Measurements from ENCODE around the gene TNKS1BP1.

TNKS1BP1 gene

GRCh38 chr11:57347336-57347735 lies 22.6 kb upstream of the TNKS1BP1 start:
- Histone ChIP-seq H3K9ac (ENCODE audit: insufficient read length, low read depth) (no peak overlapping the region), H3K9me3 (ENCODE audit: insufficient read depth, low read length) (peaks cover 13% of the 10 kb centered on the region), H3K4me1 (ENCODE audit: insufficient read depth, insufficient read length) (peaks cover 20% of the 10 kb centered on the region), H3K27me3 (ENCODE audit: insufficient read depth, insufficient read length) (peaks cover 10% of the 10 kb centered on the region), H3K36me3 (ENCODE audit: insufficient read depth, insufficient read length, low read length) (no peaks in the 10 kb centered on the region), H3K4me3 (ENCODE audit: insufficient read length, low read depth) (no peak overlapping the region)
- TF ChIP-seq YY1 (IDR thresholded peaks at IDR 0.05; ENCODE audit: insufficient read depth, insufficient read length) = no peak
- no peak for TF ChIP-seq ZNF274 (IDR thresholded peaks at IDR 0.05; ENCODE audit: low read depth, low read length)
- no peak for TF ChIP-seq SUZ12 (IDR thresholded peaks at IDR 0.05; ENCODE audit: extremely low read depth, insufficient read depth, insufficient read length)
- no peak for DNase-seq (ENCODE audit: low read depth, low spot score)

DNA sequence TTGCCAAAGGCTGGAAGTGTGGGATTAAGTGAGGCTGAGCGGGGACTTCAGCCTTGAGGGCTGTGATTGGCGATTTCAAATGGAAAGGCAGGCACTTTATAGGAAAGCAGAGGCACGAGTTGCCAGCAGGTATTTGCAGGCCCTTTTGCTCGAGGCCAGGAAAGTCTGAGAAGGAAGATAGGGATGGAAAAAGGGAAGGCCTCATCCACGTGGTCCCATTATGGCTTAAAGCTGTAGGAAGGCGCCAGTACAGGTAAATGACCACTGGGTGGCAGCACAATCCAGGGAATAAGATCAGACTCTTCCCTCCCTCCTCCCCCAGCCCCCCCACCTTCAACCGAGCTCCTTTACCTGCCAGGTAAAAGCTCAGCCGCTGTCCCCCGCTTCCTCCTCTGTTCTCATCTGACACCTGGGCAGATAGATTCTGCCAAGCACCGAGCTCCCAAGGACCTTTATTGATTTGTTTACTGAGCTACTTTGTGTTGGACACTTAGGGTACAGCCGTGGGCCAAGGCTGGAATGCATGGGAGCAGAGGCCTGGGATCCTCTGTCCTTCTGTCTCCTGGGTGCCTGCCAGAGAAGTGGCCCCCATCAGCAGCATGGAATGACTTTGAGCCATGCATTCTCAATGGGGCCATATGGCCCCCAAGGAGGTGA lies 20.9 kb upstream of the TNKS1BP1 start:
- TF ChIP-seq YY1 (IDR thresholded peaks at IDR 0.05; ENCODE audit: insufficient read depth, insufficient read length) = no peak
- TF ChIP-seq ZNF274 (IDR thresholded peaks at IDR 0.05; ENCODE audit: low read depth, low read length) = no peak
- no peak for TF ChIP-seq SUZ12 (IDR thresholded peaks at IDR 0.05; ENCODE audit: extremely low read depth, insufficient read depth, insufficient read length)
- H3K9me3 ChIP-seq (ENCODE audit: insufficient read depth, low read length) = no peaks in the 10 kb centered on the region
- H3K27me3 ChIP-seq (ENCODE audit: insufficient read depth, insufficient read length) = peaks cover 10% of the 10 kb centered on the region
- no peak overlapping the region for H3K4me3 ChIP-seq (ENCODE audit: insufficient read length, low read depth)
- peaks cover 20% of the 10 kb centered on the region for H3K4me1 ChIP-seq (ENCODE audit: insufficient read depth, insufficient read length)
- no peaks in the 10 kb centered on the region for H3K36me3 ChIP-seq (ENCODE audit: insufficient read depth, insufficient read length, low read length)
- peak; percentile 79 for DNase-seq (ENCODE audit: low read depth, low spot score)
- no peak overlapping the region for H3K9ac ChIP-seq (ENCODE audit: insufficient read length, low read depth)

- Histone ChIP-seq H3K27me3 (ENCODE audit: insufficient read depth, insufficient read length) (peaks cover 10% of the 10 kb centered on the region), H3K9me3 (ENCODE audit: insufficient read depth, low read length) (no peaks in the 10 kb centered on the region), H3K36me3 (ENCODE audit: insufficient read depth, insufficient read length, low read length) (no peaks in the 10 kb centered on the region), H3K9ac (ENCODE audit: insufficient read length, low read depth) (no peak overlapping the region), H3K4me3 (ENCODE audit: insufficient read length, low read depth) (no peak overlapping the region), H3K4me1 (ENCODE audit: insufficient read depth, insufficient read length) (peaks cover 27% of the 10 kb centered on the region)
- DNase-seq (ENCODE audit: low read depth, low spot score) = no peak
- no peak for TF ChIP-seq SUZ12 (IDR thresholded peaks at IDR 0.05; ENCODE audit: extremely low read depth, insufficient read depth, insufficient read length)
- TF ChIP-seq YY1 (IDR thresholded peaks at IDR 0.05; ENCODE audit: insufficient read depth, insufficient read length) = no peak
- TF ChIP-seq ZNF274 (IDR thresholded peaks at IDR 0.05; ENCODE audit: low read depth, low read length) = no peak
Observed at GRCh38 chr11:57344826-57345225, 20.1 kb upstream of the TNKS1BP1 start.

GRCh38 chr11:57343825-57344224 lies 19.1 kb upstream of the TNKS1BP1 start:
- DNase-seq (ENCODE audit: low read depth, low spot score) = no peak
- Histone ChIP-seq H3K27me3 (ENCODE audit: insufficient read depth, insufficient read length) (peaks cover 10% of the 10 kb centered on the region), H3K4me1 (ENCODE audit: insufficient read depth, insufficient read length) (peaks cover 33% of the 10 kb centered on the region), H3K9me3 (ENCODE audit: insufficient read depth, low read length) (no peaks in the 10 kb centered on the region), H3K4me3 (ENCODE audit: insufficient read length, low read depth) (no peak overlapping the region), H3K36me3 (ENCODE audit: insufficient read depth, insufficient read length, low read length) (no peaks in the 10 kb centered on the region), H3K9ac (ENCODE audit: insufficient read length, low read depth) (peak overlapping the region; percentile 50)
- TF ChIP-seq ZNF274 (IDR thresholded peaks at IDR 0.05; ENCODE audit: low read depth, low read length) (no peak), SUZ12 (IDR thresholded peaks at IDR 0.05; ENCODE audit: extremely low read depth, insufficient read depth, insufficient read length) (no peak), YY1 (IDR thresholded peaks at IDR 0.05; ENCODE audit: insufficient read depth, insufficient read length) (no peak)

- H3K4me3 ChIP-seq (ENCODE audit: insufficient read length, low read depth) = no peak overlapping the region
- peaks cover 34% of the 10 kb centered on the region for H3K4me1 ChIP-seq (ENCODE audit: insufficient read depth, insufficient read length)
- no peak overlapping the region for H3K9ac ChIP-seq (ENCODE audit: insufficient read length, low read depth)
- peaks cover 8% of the 10 kb centered on the region for H3K27me3 ChIP-seq (ENCODE audit: insufficient read depth, insufficient read length)
- no peaks in the 10 kb centered on the region for H3K36me3 ChIP-seq (ENCODE audit: insufficient read depth, insufficient read length, low read length)
- no peak for TF ChIP-seq YY1 (IDR thresholded peaks at IDR 0.05; ENCODE audit: insufficient read depth, insufficient read length)
- no peak for TF ChIP-seq SUZ12 (IDR thresholded peaks at IDR 0.05; ENCODE audit: extremely low read depth, insufficient read depth, insufficient read length)
- TF ChIP-seq ZNF274 (IDR thresholded peaks at IDR 0.05; ENCODE audit: low read depth, low read length) = no peak
- no peak for DNase-seq (ENCODE audit: low read depth, low spot score)
- no peaks in the 10 kb centered on the region for H3K9me3 ChIP-seq (ENCODE audit: insufficient read depth, low read length)
Observed at GRCh38 chr11:57342702-57343101, 17.9 kb upstream of the TNKS1BP1 start.

- H3K36me3 ChIP-seq (ENCODE audit: insufficient read depth, insufficient read length, low read length) = no peaks in the 10 kb centered on the region
Observed at GRCh38 chr11:57341250-57341808, 16.6 kb upstream of the TNKS1BP1 start.

GRCh38 chr11:57340039-57340615 lies 15.4 kb upstream of the TNKS1BP1 start:
- H3K27me3 ChIP-seq (ENCODE audit: insufficient read depth, insufficient read length) = no peaks in the 10 kb centered on the region
- peaks cover 32% of the 10 kb centered on the region for H3K4me1 ChIP-seq (ENCODE audit: insufficient read depth, insufficient read length)
- no peak overlapping the region for H3K4me3 ChIP-seq (ENCODE audit: insufficient read length, low read depth)
- no peak for TF ChIP-seq SUZ12 (IDR thresholded peaks at IDR 0.05; ENCODE audit: extremely low read depth, insufficient read depth, insufficient read length)
- TF ChIP-seq YY1 (IDR thresholded peaks at IDR 0.05; ENCODE audit: insufficient read depth, insufficient read length) = no peak
- no peak for TF ChIP-seq ZNF274 (IDR thresholded peaks at IDR 0.05; ENCODE audit: low read depth, low read length)
- no peak for DNase-seq (ENCODE audit: low read depth, low spot score)
- no peak overlapping the region for H3K9ac ChIP-seq (ENCODE audit: insufficient read length, low read depth)
- H3K36me3 ChIP-seq (ENCODE audit: insufficient read depth, insufficient read length, low read length) = no peaks in the 10 kb centered on the region
- no peaks in the 10 kb centered on the region for H3K9me3 ChIP-seq (ENCODE audit: insufficient read depth, low read length)

More at GRCh38 chr11:57341250-57341808, 16.6 kb upstream of the TNKS1BP1 start:
- H3K27me3 ChIP-seq (ENCODE audit: insufficient read depth, insufficient read length) = no peaks in the 10 kb centered on the region
- H3K9ac ChIP-seq (ENCODE audit: insufficient read length, low read depth) = no peak overlapping the region
- H3K4me3 ChIP-seq (ENCODE audit: insufficient read length, low read depth) = no peak overlapping the region
- H3K4me1 ChIP-seq (ENCODE audit: insufficient read depth, insufficient read length) = peaks cover 34% of the 10 kb centered on the region
- no peak for DNase-seq (ENCODE audit: low read depth, low spot score)
- TF ChIP-seq SUZ12 (IDR thresholded peaks at IDR 0.05; ENCODE audit: extremely low read depth, insufficient read depth, insufficient read length) = no peak
- no peak for TF ChIP-seq ZNF274 (IDR thresholded peaks at IDR 0.05; ENCODE audit: low read depth, low read length)
- no peak for TF ChIP-seq YY1 (IDR thresholded peaks at IDR 0.05; ENCODE audit: insufficient read depth, insufficient read length)
- no peaks in the 10 kb centered on the region for H3K9me3 ChIP-seq (ENCODE audit: insufficient read depth, low read length)

All from NT2/D1 (cell line).